BE2C (cell line): Measurements from ENCODE around the gene GDF9.

Experiments
- DNase-seq: peaks from one replicate; pipeline ENCODE4 v3.0.0-alpha.2; 2020
- H3K27me3 ChIP-seq: fragments of 250-450 bp; sonication (Bioruptor Pico); 2 replicates; pipeline ENCODE4 v1.5.1; 2020; ENCODE audit warnings: mild to moderate bottlenecking
- H3K36me3 ChIP-seq: fragments of 250-450 bp; sonication (Bioruptor Pico); 2 replicates; pipeline ENCODE4 v1.5.1; 2020; ENCODE audit warnings: mild to moderate bottlenecking
- H3K4me1 ChIP-seq: fragments of 250-450 bp; sonication (Bioruptor Pico); 2 replicates; pipeline ENCODE4 v1.5.1; 2020
- H3K4me3 ChIP-seq: 2 replicates; pipeline ENCODE4 v1.5.1; 2011; ENCODE audit warnings: low read depth, low read length
- H3K9me3 ChIP-seq: fragments of 250-450 bp; sonication (Bioruptor Pico); 2 replicates; pipeline ENCODE4 v1.5.1; 2020
- CTCF ChIP-seq: IDR thresholded peaks from 2 replicates; pipeline ENCODE4 v1.5.1; 2012; ENCODE audit warnings: mild to moderate bottlenecking, low read depth, low read length

The GDF9 gene

GRCh38 chr5:132901730-132902129, 35.5 kb upstream of the GDF9 start:
- Histone ChIP-seq H3K36me3 (peaks cover 12% of the 10 kb centered on the region), H3K4me3 (no peak overlapping the region), H3K27me3 (no peaks in the 10 kb centered on the region), H3K9me3 (no peaks in the 10 kb centered on the region), H3K4me1 (no peaks in the 10 kb centered on the region)
- DNase-seq, result no peak
- no peak; the same call in 1 of the 2 replicates for TF ChIP-seq CTCF

- H3K4me1 ChIP-seq, result no peaks in the 10 kb centered on the region
- DNase-seq, result no peak
- H3K27me3 ChIP-seq, result no peaks in the 10 kb centered on the region
- no peaks in the 10 kb centered on the region for H3K9me3 ChIP-seq
- no peak for TF ChIP-seq CTCF
- peaks cover 19% of the 10 kb centered on the region for H3K36me3 ChIP-seq
- no peak overlapping the region for H3K4me3 ChIP-seq
Observed at GRCh38 chr5:132901036-132901435, 34.8 kb upstream of the GDF9 start.

DNA sequence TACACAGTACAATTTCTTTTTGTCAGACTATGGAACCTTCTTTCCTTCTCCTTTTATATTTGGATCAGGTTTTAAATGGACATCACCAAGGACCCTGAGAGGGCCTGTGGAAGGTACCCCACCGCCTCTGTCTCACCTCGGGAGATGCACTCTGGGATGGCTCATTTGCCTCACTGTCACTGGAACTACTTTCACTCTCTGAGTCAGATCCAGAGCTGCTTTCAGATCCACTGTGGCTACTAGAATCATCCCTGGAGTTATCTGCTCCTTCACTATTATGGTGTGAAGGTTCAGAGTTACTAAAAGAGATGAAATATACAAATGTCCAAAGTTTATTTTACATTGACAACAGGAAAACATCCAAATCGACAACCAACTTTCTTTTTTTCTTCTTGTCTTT, 31.8 kb upstream of the GDF9 start:
- no peaks in the 10 kb centered on the region for H3K4me1 ChIP-seq
- DNase-seq, result no peak
- H3K27me3 ChIP-seq, result no peaks in the 10 kb centered on the region
- H3K9me3 ChIP-seq, result no peaks in the 10 kb centered on the region
- TF ChIP-seq CTCF, result no peak
- H3K36me3 ChIP-seq, result peaks cover 48% of the 10 kb centered on the region
- H3K4me3 ChIP-seq, result no peak overlapping the region

DNA sequence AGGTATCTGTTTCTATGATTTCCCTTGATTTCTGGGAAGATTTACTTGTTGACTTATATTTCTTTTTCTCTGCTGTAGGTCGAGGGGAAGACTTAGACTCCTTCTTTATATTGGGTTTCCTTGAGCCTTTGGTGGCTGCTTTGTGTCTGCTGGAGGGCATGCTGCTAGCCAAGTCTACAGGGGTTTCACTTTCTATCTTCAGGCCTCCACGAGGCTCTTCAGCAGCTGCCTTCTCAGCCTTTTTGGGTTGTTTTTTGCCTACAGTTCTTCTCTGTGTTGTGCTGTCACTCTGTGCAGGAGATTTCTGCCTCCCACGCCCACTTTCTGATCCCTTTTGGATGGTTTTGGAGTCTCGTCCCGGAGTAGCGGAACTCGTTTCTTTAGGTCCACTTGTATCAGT, 30.4 kb upstream of the GDF9 start:
- H3K4me1 ChIP-seq, result no peaks in the 10 kb centered on the region
- no peak overlapping the region for H3K4me3 ChIP-seq
- no peaks in the 10 kb centered on the region for H3K9me3 ChIP-seq
- TF ChIP-seq CTCF, result no peak
- no peaks in the 10 kb centered on the region for H3K27me3 ChIP-seq
- H3K36me3 ChIP-seq, result peaks cover 62% of the 10 kb centered on the region
- no peak for DNase-seq

GRCh38 chr5:132895719-132896305, 29.5 kb upstream of the GDF9 start:
- DNase-seq, result no peak
- Histone ChIP-seq H3K36me3 (peaks cover 62% of the 10 kb centered on the region), H3K4me3 (no peak overlapping the region), H3K27me3 (no peaks in the 10 kb centered on the region), H3K4me1 (no peaks in the 10 kb centered on the region), H3K9me3 (no peaks in the 10 kb centered on the region)
- no peak for TF ChIP-seq CTCF

GRCh38 chr5:132890817-132891216, 24.5 kb upstream of the GDF9 start:
- H3K9me3 ChIP-seq, result no peaks in the 10 kb centered on the region
- no peaks in the 10 kb centered on the region for H3K27me3 ChIP-seq
- TF ChIP-seq CTCF, result no peak
- H3K36me3 ChIP-seq, result peaks cover 82% of the 10 kb centered on the region
- DNase-seq, result no peak
- H3K4me1 ChIP-seq, result no peaks in the 10 kb centered on the region
- no peak overlapping the region for H3K4me3 ChIP-seq
